ENCODE measurements around the gene ADSL. TPM values are rescaled to one million over a fixed set of nuclear protein-coding genes. Genes with fewer than 3 reads are reported as not detected.

ADSL gene
- total RNA-seq, 3 donors from 2014 or later = 34.0 to 48.1 (median 42.8) TPM

DNA sequence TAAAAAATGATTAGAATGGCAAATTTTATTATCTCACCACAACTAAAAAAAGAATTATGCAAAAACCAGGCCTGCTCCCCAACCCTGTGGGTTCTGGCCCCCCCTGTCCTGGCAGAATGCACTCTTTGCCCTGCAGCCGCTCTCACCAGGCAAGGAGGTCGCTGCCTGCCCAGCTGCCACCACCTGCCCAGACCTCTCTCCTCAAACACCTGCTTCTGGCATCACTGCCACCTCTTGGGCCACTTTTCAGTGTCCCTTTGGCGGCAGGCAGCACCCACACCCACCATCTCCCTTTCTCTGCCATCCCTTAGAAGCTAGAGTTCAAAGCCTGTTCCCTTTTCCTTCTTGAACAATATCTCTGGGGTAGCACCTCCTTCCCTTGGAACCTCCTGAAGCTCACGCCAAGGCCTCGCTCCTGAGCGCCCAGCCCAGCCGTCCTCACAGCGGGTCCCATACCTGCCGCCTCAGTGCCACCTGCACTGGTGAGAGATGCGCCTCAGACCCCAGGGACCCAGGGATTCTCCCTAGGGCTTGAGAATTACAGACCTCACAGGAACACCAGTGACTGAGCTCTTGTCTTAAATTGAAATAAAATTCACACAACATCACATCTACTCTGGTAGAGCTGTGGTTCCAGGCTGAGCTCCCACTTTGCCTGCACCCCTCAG is 68.7 kb downstream of the ADSL start:
- TF ChIP-seq, protein P1, sequence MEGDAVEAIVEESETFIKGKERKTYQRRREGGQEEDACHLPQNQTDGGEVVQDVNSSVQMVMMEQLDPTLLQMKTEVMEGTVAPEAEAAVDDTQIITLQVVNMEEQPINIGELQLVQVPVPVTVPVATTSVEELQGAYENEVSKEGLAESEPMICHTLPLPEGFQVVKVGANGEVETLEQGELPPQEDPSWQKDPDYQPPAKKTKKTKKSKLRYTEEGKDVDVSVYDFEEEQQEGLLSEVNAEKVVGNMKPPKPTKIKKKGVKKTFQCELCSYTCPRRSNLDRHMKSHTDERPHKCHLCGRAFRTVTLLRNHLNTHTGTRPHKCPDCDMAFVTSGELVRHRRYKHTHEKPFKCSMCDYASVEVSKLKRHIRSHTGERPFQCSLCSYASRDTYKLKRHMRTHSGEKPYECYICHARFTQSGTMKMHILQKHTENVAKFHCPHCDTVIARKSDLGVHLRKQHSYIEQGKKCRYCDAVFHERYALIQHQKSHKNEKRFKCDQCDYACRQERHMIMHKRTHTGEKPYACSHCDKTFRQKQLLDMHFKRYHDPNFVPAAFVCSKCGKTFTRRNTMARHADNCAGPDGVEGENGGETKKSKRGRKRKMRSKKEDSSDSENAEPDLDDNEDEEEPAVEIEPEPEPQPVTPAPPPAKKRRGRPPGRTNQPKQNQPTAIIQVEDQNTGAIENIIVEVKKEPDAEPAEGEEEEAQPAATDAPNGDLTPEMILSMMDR (IDR thresholded peaks at IDR 0.05) = no peak
- peak in 1 of 3 donors; percentile 45 for DNase-seq
- intact Hi-C loops (cut with DNase I, micrococcal nuclease) = no loop called here
- Histone ChIP-seq H3K36me3 (ENCODE audit: low read depth) (no peaks in the 10 kb centered on the region), H3K4me3 (no peak overlapping the region), H3K4me1 (ENCODE audit: low read depth) (no peaks in the 10 kb centered on the region), H3K9me3 (no peaks in the 10 kb centered on the region)
- peak; percentile 42 for ATAC-seq

DNA sequence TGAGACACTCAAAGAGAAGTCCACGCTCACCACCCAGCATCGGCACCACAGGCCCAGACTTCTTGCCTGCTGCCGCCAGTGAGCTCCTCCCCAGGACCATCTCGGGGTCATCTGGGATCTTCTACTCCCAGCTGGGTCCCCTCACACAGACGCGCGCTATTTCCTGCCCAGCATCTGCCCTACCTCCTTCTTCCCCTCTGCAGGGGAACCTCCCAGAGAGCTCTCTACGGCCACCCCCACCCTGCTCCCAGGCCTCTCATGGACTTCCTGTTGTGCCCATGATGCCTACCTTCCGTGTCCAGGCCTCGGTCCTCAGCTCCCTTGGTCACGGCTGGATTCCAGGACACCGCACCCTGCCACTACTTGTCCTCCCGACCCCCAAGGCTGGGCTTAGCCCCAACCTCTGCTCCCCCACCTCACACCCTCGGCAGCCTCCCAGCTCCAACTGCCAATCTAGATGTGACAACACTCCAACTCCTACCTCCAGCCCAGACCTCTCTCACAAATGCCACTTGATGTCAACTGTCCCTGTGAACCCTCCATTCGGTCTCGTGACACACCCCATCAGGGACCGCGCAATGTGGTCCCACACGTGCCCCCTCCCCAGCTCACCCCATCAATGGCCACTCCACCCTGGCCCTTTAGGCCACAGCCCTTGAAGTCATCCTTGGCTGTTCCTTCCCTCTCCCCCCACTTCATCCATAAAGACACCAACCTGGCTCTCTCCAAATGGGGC is 69.4 kb downstream of the ADSL start:
- no peaks in the 10 kb centered on the region for H3K9me3 ChIP-seq
- H3K4me1 ChIP-seq (ENCODE audit: low read depth) = no peaks in the 10 kb centered on the region
- TF ChIP-seq, protein P1 (IDR thresholded peaks at IDR 0.05) = no peak
- H3K4me3 ChIP-seq = no peak overlapping the region
- no peaks in the 10 kb centered on the region for H3K36me3 ChIP-seq (ENCODE audit: low read depth)
- ATAC-seq (peak; percentile 50), DNase-seq (peak in 1 of 3 donors; percentile 34)
- intact Hi-C loops (cut with DNase I, micrococcal nuclease) = no loop called here

DNA sequence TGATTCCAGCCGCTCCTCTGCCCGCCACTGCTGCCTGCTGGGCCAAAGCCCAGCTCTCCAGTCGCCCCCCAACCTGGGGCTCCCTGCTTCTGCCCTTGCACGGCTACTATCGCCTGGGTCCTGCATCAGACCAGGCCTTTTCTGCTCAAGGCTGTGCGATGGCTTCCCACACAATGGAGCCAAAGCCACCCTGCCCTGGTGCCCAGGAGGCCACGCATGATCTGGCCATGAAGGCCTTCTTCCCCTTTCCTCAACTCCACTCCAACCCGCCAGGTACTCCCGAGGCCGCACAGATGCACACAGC is 69.9 kb downstream of the ADSL start:
- TF ChIP-seq, protein P1 (IDR thresholded peaks at IDR 0.05) = no peak
- no peak overlapping the region for H3K4me3 ChIP-seq
- H3K36me3 ChIP-seq (ENCODE audit: low read depth) = no peaks in the 10 kb centered on the region
- no peaks in the 10 kb centered on the region for H3K9me3 ChIP-seq
- no peaks in the 10 kb centered on the region for H3K4me1 ChIP-seq (ENCODE audit: low read depth)
- ATAC-seq (no peak), DNase-seq (peak in 1 of 3 donors; percentile 26)
- intact Hi-C loops (cut with DNase I, micrococcal nuclease) = no loop called here

DNA sequence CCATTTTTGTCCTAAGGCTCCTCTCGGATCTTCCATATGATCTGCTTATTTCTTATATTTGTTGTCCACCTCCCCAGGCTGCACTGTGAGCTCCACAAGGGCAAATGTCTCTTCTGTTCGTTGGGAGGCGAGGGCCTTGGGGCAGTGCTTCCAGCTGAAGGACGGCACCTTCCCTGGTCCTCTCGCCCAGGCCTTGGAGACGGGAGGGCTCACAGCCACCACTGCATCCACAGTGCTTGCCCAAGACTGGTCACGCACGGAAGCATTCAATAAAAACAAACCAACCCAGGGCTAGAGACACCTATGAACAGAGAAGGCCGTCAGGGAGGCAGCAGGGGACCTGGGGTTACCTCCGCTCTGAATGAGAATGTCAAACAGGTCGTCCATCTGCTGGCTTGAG is 70.3 kb downstream of the ADSL start:
- TF ChIP-seq, protein P1 (IDR thresholded peaks at IDR 0.05) = no peak
- DNase-seq (peak in 1 of 3 donors; percentile 16), ATAC-seq (no peak)
- Histone ChIP-seq H3K9me3 (no peaks in the 10 kb centered on the region), H3K4me3 (no peak overlapping the region), H3K4me1 (ENCODE audit: low read depth) (no peaks in the 10 kb centered on the region), H3K36me3 (ENCODE audit: low read depth) (no peaks in the 10 kb centered on the region)
- intact Hi-C loops (cut with DNase I, micrococcal nuclease) = no loop called here

DNA sequence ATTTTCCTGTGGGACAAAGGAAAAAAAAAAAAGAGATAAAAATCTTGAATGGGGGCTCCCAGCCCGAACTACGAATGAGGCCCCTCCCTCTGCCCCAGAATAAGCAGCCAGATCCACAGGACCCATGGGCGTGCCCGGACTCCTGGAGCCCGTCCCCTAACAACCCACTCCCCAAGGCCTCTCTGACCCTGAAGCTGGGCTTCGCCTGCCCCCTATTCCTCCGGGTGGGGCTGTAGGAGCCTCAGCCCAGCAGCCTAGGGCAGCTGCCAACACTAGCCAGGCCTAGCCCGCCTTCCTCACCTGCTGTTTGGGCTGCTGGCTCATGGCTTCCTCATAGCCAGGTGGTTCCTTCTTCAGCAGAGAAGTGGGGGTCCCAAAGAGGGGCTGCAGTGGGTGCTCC is 70.7 kb downstream of the ADSL start:
- H3K36me3 ChIP-seq (ENCODE audit: low read depth) = no peaks in the 10 kb centered on the region
- TF ChIP-seq, protein P1 (IDR thresholded peaks at IDR 0.05) = no peak
- ATAC-seq = no peak
- no peaks in the 10 kb centered on the region for H3K4me1 ChIP-seq (ENCODE audit: low read depth)
- H3K9me3 ChIP-seq = no peaks in the 10 kb centered on the region
- H3K4me3 ChIP-seq = no peak overlapping the region
- no peak for DNase-seq
- intact Hi-C loops (cut with DNase I, micrococcal nuclease) = no loop called here

Measured in mucosa of descending colon (tissue), 3 donors.